Inferior parietal cortex (tissue), 1 donor: ENCODE measurements around the gene ZNF563.
A peak's percentile ranks its signal among the peaks of the same experiment; 100 is the strongest.
"Not testable (repeated sequence)": the region's sequence is repeated elsewhere in the genome, so short reads cannot be mapped to it uniquely, and the experiment has no call there.

Experiments used
- DNase-seq: peaks from one replicate; pipeline ENCODE4 v3.0.0-alpha.2; 2016; ENCODE audit errors: extremely low spot score

Gene ZNF563

DNA sequence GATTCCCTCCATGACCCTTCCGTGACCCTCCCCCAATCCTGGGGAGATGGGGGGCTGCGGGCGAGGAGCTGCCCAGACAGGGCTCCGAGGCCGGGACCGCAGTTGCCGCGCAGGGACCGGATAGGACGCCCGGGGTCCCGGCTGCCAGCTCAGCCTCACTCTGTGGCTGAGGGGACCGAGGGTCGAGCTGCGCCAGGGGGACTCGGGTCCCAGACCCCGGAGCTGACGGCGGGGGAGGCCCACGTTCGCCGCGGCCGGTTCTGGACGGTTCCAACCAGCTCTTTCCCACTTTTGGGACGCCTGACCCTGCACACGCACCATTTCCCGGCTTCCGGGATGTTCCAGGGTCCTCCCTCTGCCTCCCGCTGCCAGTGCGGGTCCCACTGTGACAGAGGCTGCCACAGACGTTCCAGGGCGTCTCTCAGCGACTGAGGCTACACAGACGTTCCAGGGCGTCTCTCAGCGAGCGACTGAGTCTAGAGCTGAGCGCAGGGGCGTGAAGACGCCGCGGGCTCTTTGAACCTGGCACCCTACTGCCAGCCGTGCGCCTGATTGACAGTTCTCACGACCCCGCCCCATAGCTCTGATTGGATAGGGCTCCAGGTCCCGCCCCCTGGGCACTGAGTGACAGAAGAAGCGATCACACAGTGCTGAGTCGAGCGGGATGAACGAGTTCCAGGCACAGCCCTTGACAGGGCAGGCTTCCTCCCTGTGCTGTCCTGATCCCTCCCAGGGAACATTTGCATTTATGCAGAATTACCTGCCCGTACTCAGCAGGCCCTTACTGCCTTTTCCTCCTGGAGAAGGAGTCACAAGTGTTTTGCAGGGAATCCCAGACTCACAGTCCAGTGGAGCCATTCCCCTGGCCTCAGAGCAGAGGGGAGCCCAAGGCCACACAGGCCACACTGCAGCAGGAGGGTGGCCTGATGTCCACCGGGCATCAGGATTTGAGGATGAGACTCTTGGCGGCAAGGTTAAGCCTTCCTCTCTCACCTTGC is at the start of gene ZNF563:
TSS of gene ZNF563 (minus strand) at position 472 of the 998 bp plus-strand sequence. CDS start at position 321, 151 bp downstream.
- DNase-seq = peak; percentile 96

DNA sequence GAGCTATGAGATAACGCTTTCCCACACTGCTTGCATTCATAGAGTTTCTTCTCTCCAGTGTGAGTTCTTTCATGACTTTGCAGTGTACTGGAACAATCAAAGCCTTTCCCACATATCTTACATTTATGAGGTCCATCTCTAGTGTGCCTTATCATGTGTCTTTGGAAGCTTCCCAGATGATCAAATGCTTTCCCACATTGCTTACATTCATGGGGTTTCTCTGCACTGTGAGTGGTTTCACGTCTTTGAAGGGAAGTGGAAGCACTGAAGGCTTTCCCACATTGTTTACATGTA is 47.0 kb upstream of the ZNF563 start:
- no peak for DNase-seq

- DNase-seq = no peak
Measured at GRCh38 chr19:12379732-12380443, 46.5 kb upstream of the ZNF563 start.

GRCh38 chr19:12374026-12374425 is 40.6 kb upstream of the ZNF563 start:
- DNase-seq = no peak

DNA sequence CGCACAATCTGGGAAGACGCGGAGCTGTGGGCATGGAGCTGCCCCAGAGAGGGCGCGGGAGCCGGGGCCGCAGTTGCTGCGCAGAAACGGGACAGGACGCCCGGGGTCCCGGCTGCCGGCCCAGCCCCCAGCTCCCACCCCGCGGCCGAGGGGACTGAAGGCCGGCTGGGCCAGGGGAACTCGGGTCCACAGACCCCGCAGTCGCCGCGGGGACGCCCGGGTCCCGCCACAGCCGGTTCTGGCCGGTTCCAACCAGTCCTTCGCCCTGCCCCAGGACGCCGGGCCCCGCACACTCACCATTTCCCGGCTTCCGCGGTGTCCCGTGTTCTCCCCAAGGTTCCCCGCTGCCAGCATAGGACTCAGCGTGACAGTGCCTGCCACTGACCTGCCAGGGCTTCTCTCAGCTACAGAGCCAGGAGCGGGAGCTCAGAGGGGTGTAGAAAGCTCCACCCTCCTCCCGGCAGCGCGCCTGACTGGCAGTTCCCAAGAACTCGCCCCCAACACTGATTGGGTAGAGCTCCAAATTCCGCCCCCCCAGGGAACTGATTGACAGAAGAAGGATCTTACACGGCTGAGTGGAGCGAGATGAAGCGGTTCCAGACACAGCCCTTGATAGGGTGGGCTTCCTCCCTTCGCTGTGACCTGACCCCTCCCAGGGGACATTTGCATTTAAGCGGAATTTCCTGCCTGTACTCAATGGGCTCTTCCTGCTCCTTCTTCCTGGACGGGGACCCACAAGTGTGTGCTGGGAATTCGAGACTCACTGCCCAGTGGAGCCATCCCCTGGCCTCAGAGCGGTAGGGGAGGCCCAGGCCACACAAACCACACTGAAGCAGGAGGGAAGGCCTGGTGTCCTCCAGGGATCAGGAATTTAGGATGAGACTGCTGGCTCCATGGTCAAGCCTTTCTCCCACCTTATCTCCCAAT is 32.1 kb upstream of the ZNF563 start, which contains the start of gene ZNF442:
TSS of gene ZNF442 (minus strand) at position 448 of the 927 bp plus-strand sequence. CDS start 2,052 bp downstream, outside the sequence.
- DNase-seq = peak; percentile 94

DNA sequence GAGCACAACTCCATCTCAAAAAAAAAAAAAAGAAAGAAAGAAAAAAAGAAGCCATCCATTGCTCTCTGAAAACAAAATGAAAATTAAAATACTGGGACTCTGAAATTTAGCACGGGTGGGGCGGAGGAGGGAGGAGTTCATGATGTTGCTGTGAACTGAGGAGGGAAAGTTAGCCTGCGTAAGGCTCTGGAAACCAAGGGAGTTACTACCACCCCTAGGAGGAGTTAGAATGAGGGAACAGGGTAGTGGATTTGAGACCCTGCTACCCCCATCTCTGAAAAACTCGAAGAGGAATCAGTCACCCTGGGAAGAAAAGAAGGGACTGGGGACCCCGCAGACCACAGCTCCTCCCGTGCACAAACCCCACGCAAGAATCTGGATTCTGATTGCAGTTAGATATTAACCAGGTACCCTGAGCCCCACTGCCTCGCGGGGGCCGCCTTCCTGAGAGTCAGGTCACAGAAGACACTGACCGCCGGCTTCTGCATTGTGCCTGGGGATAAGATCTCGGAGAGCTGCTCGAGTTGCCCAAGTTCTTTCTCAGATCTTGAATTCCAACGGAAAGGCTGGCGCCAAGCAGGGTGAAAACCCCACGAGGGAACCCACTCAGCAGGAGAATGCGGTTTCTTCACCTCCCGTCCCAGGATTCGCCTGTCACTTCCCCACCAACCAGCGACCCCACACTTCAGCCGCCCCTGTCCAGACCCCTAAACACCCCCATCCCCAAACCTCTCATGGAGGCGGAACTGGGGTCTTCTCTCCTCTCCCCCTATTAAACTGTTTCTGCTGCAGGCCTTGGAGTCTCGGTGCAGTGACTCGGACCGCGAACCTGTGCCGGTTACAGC is 31.2 kb upstream of the ZNF563 start:
- DNase-seq = peak; percentile 5

DNA sequence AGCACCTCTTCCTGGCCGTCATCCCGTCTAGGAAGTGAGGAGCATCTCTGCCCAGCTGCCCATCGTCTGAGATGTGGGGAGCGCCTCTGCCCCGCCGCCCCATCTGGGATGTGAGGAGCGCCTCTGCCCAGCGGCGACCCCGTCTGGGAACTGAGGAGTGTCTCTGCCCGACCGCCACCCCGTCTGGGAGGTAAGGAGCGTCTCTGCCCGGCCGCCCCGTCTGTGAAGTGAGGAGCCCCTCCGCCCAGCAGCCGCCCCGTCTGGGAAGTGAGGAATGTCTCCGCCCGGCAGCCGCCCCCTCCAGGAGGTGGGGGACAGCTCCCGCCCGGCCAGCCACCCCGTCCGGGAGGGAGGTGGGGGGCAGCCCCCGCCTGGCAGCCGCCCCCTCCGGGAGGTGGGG is 28.8 kb upstream of the ZNF563 start:
- not testable (repeated sequence) for DNase-seq

- DNase-seq = no peak
Measured at GRCh38 chr19:12353375-12353774, 19.9 kb upstream of the ZNF563 start.

DNA sequence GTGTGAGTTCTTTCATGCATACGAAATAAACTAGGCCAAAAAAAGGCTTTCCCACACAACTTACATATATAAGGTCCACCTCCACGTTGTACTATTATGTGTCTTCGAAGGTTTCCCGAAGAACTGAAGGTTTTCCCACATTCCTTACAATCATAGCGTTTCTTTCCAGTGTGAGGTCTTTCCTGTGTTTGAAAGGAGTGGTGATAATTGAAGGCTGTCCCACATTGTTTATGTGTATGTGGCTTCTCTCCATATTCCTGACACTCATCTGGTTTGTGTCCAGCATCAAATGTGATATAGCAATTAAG is 17.4 kb upstream of the ZNF563 start:
- no peak for DNase-seq

GRCh38 chr19:12350185-12350889 is 16.9 kb upstream of the ZNF563 start:
- DNase-seq = no peak

DNA sequence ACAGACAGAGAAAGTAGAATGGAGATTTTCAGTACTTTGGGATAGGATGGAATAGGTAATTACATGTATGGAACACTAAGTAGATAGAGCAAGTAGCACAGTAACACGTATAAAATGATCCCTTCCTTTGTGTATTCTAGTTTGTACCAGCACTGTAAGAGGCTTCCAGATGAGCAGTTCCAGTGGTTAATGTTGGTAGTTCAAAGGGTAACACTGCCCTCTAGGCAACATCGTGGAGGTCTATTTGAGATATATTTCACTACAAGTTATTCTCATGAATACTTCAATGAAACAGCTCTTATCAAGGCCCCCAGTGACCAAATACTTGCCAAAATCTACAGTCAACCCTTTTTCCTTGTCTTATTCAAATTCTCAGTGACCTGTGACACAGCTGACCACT is 13.5 kb upstream of the ZNF563 start:
- DNase-seq = no peak

DNA sequence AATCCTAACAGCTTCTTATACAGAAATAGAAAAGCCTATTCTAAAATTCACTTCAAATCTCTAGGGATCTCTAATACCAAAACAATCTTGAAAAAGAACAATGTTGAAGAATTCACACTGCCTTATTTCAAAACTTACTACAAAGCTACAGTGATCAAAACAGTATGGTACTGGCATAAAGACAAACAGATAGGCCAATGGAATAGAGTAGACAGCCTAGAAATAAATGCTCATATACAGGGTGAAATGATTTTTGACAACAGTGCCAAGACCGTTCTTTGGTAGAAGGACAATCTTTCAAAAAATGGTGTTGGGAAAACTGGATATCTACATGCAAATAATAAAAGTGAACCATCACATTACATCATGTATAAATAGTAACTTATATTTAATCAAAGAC is 11.8 kb upstream of the ZNF563 start:
- no peak for DNase-seq

- no peak for DNase-seq
Measured at GRCh38 chr19:12331211-12331941, 2.1 kb downstream of the ZNF563 start.

DNA sequence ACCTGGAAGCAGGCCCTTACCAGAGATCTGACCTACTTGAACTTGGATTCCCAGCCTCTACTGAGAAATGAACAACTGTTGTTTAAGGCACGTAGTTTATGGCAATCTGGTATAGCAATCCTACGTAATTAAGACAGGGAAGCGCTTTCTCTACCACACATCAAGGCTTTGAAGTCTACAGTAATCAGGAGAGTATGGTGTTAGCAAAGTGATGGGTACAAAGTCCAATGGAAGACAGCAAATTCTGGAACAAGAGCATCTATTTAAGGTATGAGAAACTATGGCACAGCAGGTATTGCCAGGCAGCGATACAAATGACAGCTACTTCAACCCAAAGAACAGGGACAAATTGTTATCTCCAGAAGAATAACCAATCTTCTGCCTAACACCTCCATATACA is 3.1 kb downstream of the ZNF563 start:
- no peak for DNase-seq

- DNase-seq = no peak
Measured at GRCh38 chr19:12325690-12326089, 7.7 kb downstream of the ZNF563 start.

- DNase-seq = no peak
Measured at GRCh38 chr19:12318782-12319413, 14.5 kb downstream of the ZNF563 start.

- DNase-seq = no peak
Measured at GRCh38 chr19:12314553-12314952, 18.9 kb downstream of the ZNF563 start.

DNA sequence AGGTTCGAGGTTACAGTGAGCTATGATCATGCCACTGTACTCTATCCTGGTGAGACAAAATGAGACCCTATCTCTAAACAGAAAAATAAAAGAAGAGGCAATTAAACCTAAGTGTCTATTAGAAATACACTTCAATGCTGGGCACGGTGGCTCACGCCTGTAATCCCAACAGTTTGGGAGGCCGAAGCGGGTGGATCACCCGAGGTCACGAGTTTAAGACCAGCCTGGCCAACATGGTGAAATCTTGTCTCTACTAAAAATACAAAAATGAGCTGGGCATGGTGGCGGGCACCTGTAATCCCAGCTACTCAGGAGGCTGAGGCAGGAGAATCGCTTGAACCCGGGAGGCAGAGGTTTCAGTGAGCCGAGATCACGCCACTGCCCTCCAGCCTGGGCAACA is 24.5 kb downstream of the ZNF563 start:
- not testable (repeated sequence) for DNase-seq

- no peak for DNase-seq
Measured at GRCh38 chr19:12295191-12295590, 38.2 kb downstream of the ZNF563 start.
